ENCODE measurements around the gene TNS1. TPM values are rescaled to one million over a fixed set of nuclear protein-coding genes. Genes with fewer than 3 reads are reported as not detected.

The TNS1 gene
- polyA plus RNA-seq, 1 of the 3 experiments (the other 2 are of a cell fraction) = 12.1 TPM

DNA sequence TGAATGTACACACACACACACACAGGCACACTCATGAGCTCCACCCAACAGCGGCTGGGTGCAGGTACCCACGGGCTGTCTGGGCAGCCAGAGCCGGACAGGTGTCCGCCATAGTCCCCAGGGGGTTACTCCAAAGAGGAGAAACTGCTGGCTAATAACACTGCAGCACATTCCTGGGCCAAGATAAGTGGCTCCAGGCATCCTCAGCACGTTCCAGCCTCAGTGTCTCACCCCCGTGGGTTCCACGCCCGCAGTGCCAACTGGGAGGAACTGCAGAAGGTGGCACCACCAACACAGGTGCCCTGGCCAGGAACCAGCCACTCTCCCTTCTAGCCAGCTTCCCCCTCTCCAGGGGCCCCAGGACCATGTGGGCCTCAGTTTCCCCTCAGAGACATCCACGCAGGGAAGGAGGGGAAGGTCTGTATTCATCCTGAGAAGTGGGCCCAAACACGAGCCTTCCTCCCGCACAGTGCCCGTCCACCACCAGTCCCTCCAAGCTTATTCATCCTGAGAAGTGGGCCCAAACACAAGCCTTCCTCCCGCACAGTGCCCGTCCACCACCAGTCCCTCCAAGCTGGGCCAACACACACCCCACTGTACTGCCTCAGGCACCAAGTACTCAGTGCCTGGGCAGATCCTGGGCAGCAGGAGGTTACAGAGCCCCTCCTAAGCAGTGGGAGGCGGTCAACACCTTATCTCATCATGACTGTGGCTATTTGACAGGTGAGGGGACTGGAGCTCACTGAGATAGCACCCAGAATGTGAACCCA lies 47.6 kb downstream of the TNS1 start:
- 89% methylated on average over 8 of the region's 15 CpGs for WGBS (ENCODE audit: low lambda C conversion rate)
- TF ChIP-seq EZH2phosphoT487 (IDR thresholded peaks at IDR 0.05; ENCODE audit: borderline replicate concordance, low read depth) (no peak), CHD2 (IDR thresholded peaks at IDR 0.05; ENCODE audit: low read length, partially characterized antibody) (no peak), JUND (IDR thresholded peaks at IDR 0.05) (no peak)
- TF ChIP-seq, protein P1, sequence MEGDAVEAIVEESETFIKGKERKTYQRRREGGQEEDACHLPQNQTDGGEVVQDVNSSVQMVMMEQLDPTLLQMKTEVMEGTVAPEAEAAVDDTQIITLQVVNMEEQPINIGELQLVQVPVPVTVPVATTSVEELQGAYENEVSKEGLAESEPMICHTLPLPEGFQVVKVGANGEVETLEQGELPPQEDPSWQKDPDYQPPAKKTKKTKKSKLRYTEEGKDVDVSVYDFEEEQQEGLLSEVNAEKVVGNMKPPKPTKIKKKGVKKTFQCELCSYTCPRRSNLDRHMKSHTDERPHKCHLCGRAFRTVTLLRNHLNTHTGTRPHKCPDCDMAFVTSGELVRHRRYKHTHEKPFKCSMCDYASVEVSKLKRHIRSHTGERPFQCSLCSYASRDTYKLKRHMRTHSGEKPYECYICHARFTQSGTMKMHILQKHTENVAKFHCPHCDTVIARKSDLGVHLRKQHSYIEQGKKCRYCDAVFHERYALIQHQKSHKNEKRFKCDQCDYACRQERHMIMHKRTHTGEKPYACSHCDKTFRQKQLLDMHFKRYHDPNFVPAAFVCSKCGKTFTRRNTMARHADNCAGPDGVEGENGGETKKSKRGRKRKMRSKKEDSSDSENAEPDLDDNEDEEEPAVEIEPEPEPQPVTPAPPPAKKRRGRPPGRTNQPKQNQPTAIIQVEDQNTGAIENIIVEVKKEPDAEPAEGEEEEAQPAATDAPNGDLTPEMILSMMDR (IDR thresholded peaks at IDR 0.05) = no peak
- TF ChIP-seq, protein P2, sequence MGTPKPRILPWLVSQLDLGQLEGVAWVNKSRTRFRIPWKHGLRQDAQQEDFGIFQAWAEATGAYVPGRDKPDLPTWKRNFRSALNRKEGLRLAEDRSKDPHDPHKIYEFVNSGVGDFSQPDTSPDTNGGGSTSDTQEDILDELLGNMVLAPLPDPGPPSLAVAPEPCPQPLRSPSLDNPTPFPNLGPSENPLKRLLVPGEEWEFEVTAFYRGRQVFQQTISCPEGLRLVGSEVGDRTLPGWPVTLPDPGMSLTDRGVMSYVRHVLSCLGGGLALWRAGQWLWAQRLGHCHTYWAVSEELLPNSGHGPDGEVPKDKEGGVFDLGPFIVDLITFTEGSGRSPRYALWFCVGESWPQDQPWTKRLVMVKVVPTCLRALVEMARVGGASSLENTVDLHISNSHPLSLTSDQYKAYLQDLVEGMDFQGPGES (IDR thresholded peaks at IDR 0.05; ENCODE audit: low read depth, low read length) = no peak
- H3K27ac ChIP-seq (ENCODE audit: low read depth in 2 of 2, low read length in 1 of 2) = no peak overlapping the region; a peak in 1 of 4 replicates
- peaks cover 59% of the 10 kb centered on the region for H3K79me2 ChIP-seq (ENCODE audit: insufficient read depth)
- no peak for DNase-seq
- peaks cover 7% of the 10 kb centered on the region in 2 experiments for H3K36me3 ChIP-seq (replicated peaks in 1 of 2; ENCODE audit: control insufficient read depth in 1 of 2, insufficient read depth in 2 of 2, low read length in 1 of 2)
- H2AFZ ChIP-seq (ENCODE audit: low read depth) = no peak overlapping the region
- H3K9me3 ChIP-seq = no peaks in the 10 kb centered on the region
- H4K20me1 ChIP-seq (ENCODE audit: insufficient read depth) = peaks cover 79% of the 10 kb centered on the region
- H3K4me1 ChIP-seq (ENCODE audit: control insufficient read depth in 1 of 2, insufficient read depth in 2 of 2, low read depth in 1 of 2, low read length in 1 of 2) = peaks cover 3 to 45% of the 10 kb centered on the region in 2 experiments; a peak in 3 of 4 replicates
- no peak overlapping the region for H3K4me2 ChIP-seq
- no peak overlapping the region for H3K9ac ChIP-seq
- no peaks in the 10 kb centered on the region for H3F3A ChIP-seq (replicated peaks; ENCODE audit: insufficient read depth)
- no peaks in the 10 kb centered on the region for H3K9me2 ChIP-seq
- no peaks in the 10 kb centered on the region for H3K27me3 ChIP-seq (ENCODE audit: insufficient read depth)
- ChIA-PET POLR2A (interaction anchor here (1.8 kb wide), 1 partner anchor 12 kb away, joined by 5 read pairs; no protein-coding TSS in a partner anchor), CTCF (interaction anchor here (0.9 to 4.1 kb wide), 4 partner anchors 19 to 1273 kb away, joined by 3 to 17 read pairs (median 8); no protein-coding TSS in a partner anchor)
- no peak overlapping the region for H3K4me3 ChIP-seq (ENCODE audit: low read depth in 2 of 2, low read length in 1 of 2)

DNA sequence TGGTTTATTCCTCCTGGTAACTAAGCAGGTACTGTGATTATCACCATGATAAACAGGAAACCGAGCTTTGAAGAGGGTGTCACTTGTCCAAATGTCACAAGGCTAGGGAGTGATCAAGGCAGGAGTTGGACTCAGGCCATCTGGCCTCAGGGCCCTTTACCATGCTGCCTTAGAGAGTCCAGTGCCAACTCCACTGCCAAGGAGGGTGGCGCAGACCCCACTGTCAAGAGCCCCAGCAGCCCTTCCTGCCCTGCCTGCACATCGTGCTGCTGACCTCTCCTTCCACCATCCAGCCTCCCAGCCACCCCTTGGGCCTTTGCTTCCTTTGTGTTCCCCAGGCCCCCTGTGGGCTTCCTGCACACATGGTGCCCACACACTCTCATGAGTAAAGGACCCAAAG lies 48.3 kb downstream of the TNS1 start:
- CTCF ChIA-PET = interaction anchor here (1.4 to 4.1 kb wide), 4 partner anchors 20 to 168 kb away, joined by 3 to 17 read pairs (median 9); no protein-coding TSS in a partner anchor
- DNase-seq = no peak

More for the DNA sequence above, 48.3 kb downstream of the TNS1 start:
- Histone ChIP-seq H3K9me2 (no peaks in the 10 kb centered on the region), H3F3A (replicated peaks; ENCODE audit: insufficient read depth) (no peaks in the 10 kb centered on the region), H3K9ac (no peak overlapping the region), H3K4me3 (ENCODE audit: low read depth in 2 of 2, low read length in 1 of 2) (no peak overlapping the region), H3K9me3 (no peaks in the 10 kb centered on the region), H3K79me2 (ENCODE audit: insufficient read depth) (peaks cover 60% of the 10 kb centered on the region), H4K20me1 (ENCODE audit: insufficient read depth) (peaks cover 82% of the 10 kb centered on the region), H3K4me2 (no peak overlapping the region), H3K27me3 (ENCODE audit: insufficient read depth) (no peaks in the 10 kb centered on the region), H3K27ac (ENCODE audit: low read depth in 2 of 2, low read length in 1 of 2) (peak overlapping the region in 1 of 2 experiments; percentile 7; a peak in 1 of 4 replicates), H3K4me1 (ENCODE audit: control insufficient read depth in 1 of 2, insufficient read depth in 2 of 2, low read depth in 1 of 2, low read length in 1 of 2) (peaks cover 3 to 47% of the 10 kb centered on the region in 2 experiments; a peak in 3 of 4 replicates), H2AFZ (ENCODE audit: low read depth) (no peak overlapping the region), H3K36me3 (replicated peaks in 1 of 2; ENCODE audit: control insufficient read depth in 1 of 2, insufficient read depth in 2 of 2, low read length in 1 of 2) (peaks cover 7% of the 10 kb centered on the region in 2 experiments)
- 85% methylated on average over 3 of the region's 3 CpGs for WGBS (ENCODE audit: low lambda C conversion rate)
- POLR2A ChIA-PET = interaction anchor here (1.8 kb wide), 1 partner anchor 11 kb away, joined by 5 read pairs; no protein-coding TSS in a partner anchor
- peak; percentile 11; the same call in 1 of the 2 replicates for TF ChIP-seq GATA2 (CRISPR knock-in tag; IDR thresholded peaks at IDR 0.05)
- TF ChIP-seq, protein P2 (IDR thresholded peaks at IDR 0.05; ENCODE audit: low read depth, low read length) = no peak
